Fibroblast of lung (primary cell): Measurements from ENCODE around the gene TMCC1. TPM values are rescaled to one million over a fixed set of nuclear protein-coding genes. Genes with fewer than 3 reads are reported as not detected.

ENCODE experiments used
- DNase-seq, 2 donors: peaks; one replicate each; pipeline versions ENCODE4 v3.0.0 to v3.0.0-alpha.2; 2010; ENCODE audit warnings: low read depth in 2 of 2
- H2AFZ ChIP-seq: 2 replicates; pipeline ENCODE4 v1.5.1; 2012; ENCODE audit warnings: low read length, control low read depth, inconsistent platforms
- H3K27ac ChIP-seq: 2 replicates; pipeline ENCODE4 v1.5.1; 2011; ENCODE audit warnings: low read length, control low read depth; ENCODE audit not compliant: insufficient read depth
- H3K27me3 ChIP-seq: 2 replicates; pipeline ENCODE4 v1.5.1; 2011; ENCODE audit warnings: mild to moderate bottlenecking, low read length; ENCODE audit not compliant: control insufficient read depth, insufficient read depth
- H3K36me3 ChIP-seq: 2 replicates; pipeline ENCODE4 v1.5.1; 2011; ENCODE audit warnings: low read length; ENCODE audit not compliant: control insufficient read depth, insufficient read depth
- H3K4me1 ChIP-seq: 2 replicates; pipeline ENCODE4 v1.5.1; 2011; ENCODE audit warnings: low read length; ENCODE audit not compliant: control insufficient read depth, insufficient read depth; ENCODE audit errors: extremely low read depth
- H3K4me2 ChIP-seq: 2 replicates; pipeline ENCODE4 v1.5.1; 2011; ENCODE audit warnings: low read length, control low read depth; ENCODE audit not compliant: insufficient read depth; ENCODE audit errors: extremely low read depth
- H3K4me3 ChIP-seq, 4 experiments: fragments of 200-600 bp in 1 of 4; sonication (generic) in 1 of 4; replicated peaks in 1 of 4; 2 replicates each; pipeline ENCODE4 v1.5.1; 2011 to 2016; ENCODE audit warnings: low read length in 4 of 4, low read depth in 3 of 4, mild to moderate bottlenecking in 3 of 4, control low read depth in 2 of 4, inconsistent platforms in 1 of 4, mixed read lengths in 1 of 4; ENCODE audit not compliant: insufficient read depth in 1 of 4; ENCODE audit errors: control extremely low read depth in 1 of 4
- H3K79me2 ChIP-seq: 2 replicates; pipeline ENCODE4 v1.5.1; 2012; ENCODE audit warnings: mild to moderate bottlenecking, low read length, inconsistent platforms; ENCODE audit not compliant: control insufficient read depth, insufficient read depth
- H3K9ac ChIP-seq: 2 replicates; pipeline ENCODE4 v1.5.1; 2011; ENCODE audit warnings: mild to moderate bottlenecking, low read length, control low read depth; ENCODE audit not compliant: insufficient read depth
- H3K9me3 ChIP-seq: 2 replicates; pipeline ENCODE4 v1.5.1; 2012; ENCODE audit warnings: low read depth, low read length; ENCODE audit not compliant: control insufficient read depth, insufficient read depth
- H4K20me1 ChIP-seq: 2 replicates; pipeline ENCODE4 v1.5.1; 2011; ENCODE audit warnings: low read length; ENCODE audit not compliant: control insufficient read depth, insufficient read depth; ENCODE audit errors: extremely low read depth
- EZH2 ChIP-seq: IDR thresholded peaks from 2 replicates; pipeline ENCODE4 v1.5.1; 2012; ENCODE audit warnings: low read length, control low read depth, mild to moderate bottlenecking; ENCODE audit errors: missing control alignments
- polyA plus RNA-seq, 2 donors: library from polyadenylated mRNA; depleted of rRNA in 1 of 2; stranded (reverse) in 1 of 2; unstranded in 1 of 2; fragments of >200 nt; gene quantifications; 2 replicates each; pipeline ENCODE4 v1.2.1, GENCODE V29; 2011 to 2012; ENCODE audit warnings: missing spikeins in 1 of 2
- total RNA-seq: library from RNA; depleted of rRNA; stranded (reverse); fragments of >200 nt; gene quantifications from 2 replicates; pipeline ENCODE4 v1.2.1, GENCODE V29; 2014
- TF ChIP-seq, protein P1 (sequence below), 2 donors: IDR thresholded peaks in 1 of 2; conservative IDR thresholded peaks in 1 of 2; 1 replicate in 1 of 2; 2 replicates in 1 of 2; pipeline ENCODE4 v1.5.1; 2011 to 2012; ENCODE audit warnings: low read length in 2 of 2, control low read depth in 1 of 2, inconsistent platforms in 1 of 2, low read depth in 1 of 2, mild to moderate bottlenecking in 1 of 2

TMCC1 gene
- total and polyA plus RNA-seq, 2 donors (not counting 1 experiment from before 2014, with no cell fraction given): 16.2 to 16.8 TPM

GRCh38 chr3:129623447-129624118, 269.9 kb downstream of the TMCC1 start:
- TF ChIP-seq EZH2: no peak
- TF ChIP-seq, protein P1, sequence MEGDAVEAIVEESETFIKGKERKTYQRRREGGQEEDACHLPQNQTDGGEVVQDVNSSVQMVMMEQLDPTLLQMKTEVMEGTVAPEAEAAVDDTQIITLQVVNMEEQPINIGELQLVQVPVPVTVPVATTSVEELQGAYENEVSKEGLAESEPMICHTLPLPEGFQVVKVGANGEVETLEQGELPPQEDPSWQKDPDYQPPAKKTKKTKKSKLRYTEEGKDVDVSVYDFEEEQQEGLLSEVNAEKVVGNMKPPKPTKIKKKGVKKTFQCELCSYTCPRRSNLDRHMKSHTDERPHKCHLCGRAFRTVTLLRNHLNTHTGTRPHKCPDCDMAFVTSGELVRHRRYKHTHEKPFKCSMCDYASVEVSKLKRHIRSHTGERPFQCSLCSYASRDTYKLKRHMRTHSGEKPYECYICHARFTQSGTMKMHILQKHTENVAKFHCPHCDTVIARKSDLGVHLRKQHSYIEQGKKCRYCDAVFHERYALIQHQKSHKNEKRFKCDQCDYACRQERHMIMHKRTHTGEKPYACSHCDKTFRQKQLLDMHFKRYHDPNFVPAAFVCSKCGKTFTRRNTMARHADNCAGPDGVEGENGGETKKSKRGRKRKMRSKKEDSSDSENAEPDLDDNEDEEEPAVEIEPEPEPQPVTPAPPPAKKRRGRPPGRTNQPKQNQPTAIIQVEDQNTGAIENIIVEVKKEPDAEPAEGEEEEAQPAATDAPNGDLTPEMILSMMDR (conservative IDR thresholded peaks at IDR 0.05 in 1 of 2, IDR thresholded peaks at IDR 0.05 in 1 of 2; ENCODE audit: low read depth in 1 of 2, low read length in 2 of 2): no peak
- H3K4me3 ChIP-seq: no peak overlapping the region
- H3K79me2 ChIP-seq: no peaks in the 10 kb centered on the region
- H3K4me1 ChIP-seq: peaks cover 28% of the 10 kb centered on the region
- no peak overlapping the region for H3K4me2 ChIP-seq
- no peak for DNase-seq
- no peaks in the 10 kb centered on the region for H3K36me3 ChIP-seq
- H3K27me3 ChIP-seq: no peaks in the 10 kb centered on the region
- no peak overlapping the region for H3K9ac ChIP-seq
- H3K27ac ChIP-seq: no peak overlapping the region
- no peak overlapping the region for H2AFZ ChIP-seq
- no peaks in the 10 kb centered on the region for H3K9me3 ChIP-seq
- H4K20me1 ChIP-seq: no peaks in the 10 kb centered on the region

DNA sequence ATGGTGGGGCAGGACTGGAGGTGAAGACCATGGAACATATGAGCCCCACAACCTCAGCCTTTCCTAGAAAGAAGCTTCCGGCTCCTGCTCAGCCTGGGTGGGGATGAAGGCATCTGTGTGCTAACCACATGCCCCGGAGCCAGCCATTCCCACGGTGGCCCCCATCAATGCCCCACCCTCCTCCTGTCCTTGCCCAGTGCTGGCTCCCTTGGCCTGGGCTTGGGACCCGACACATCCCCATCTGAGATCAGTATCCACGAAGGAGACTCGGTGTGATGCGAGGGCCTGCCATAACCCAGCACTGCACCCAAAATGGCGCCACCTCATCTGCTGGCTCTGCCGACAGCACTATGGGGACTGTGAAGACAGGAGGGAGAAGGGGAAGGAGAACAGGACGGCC, 270.6 kb downstream of the TMCC1 start:
- no peak for DNase-seq
- no peaks in the 10 kb centered on the region for H3K9me3 ChIP-seq
- no peak overlapping the region for H3K4me2 ChIP-seq
- no peak for TF ChIP-seq EZH2
- TF ChIP-seq, protein P1 (conservative IDR thresholded peaks at IDR 0.05 in 1 of 2, IDR thresholded peaks at IDR 0.05 in 1 of 2; ENCODE audit: low read depth in 1 of 2, low read length in 2 of 2): no peak
- H2AFZ ChIP-seq: no peak overlapping the region
- no peaks in the 10 kb centered on the region for H3K27me3 ChIP-seq
- no peaks in the 10 kb centered on the region for H3K36me3 ChIP-seq
- H3K27ac ChIP-seq: no peak overlapping the region
- no peak overlapping the region for H3K9ac ChIP-seq
- H4K20me1 ChIP-seq: no peaks in the 10 kb centered on the region
- no peaks in the 10 kb centered on the region for H3K79me2 ChIP-seq
- no peak overlapping the region for H3K4me3 ChIP-seq
- H3K4me1 ChIP-seq: peaks cover 28% of the 10 kb centered on the region

GRCh38 chr3:129622226-129622874, 271.2 kb downstream of the TMCC1 start:
- H3K4me2 ChIP-seq: no peak overlapping the region
- H3K9ac ChIP-seq: no peak overlapping the region
- H2AFZ ChIP-seq: no peak overlapping the region
- no peaks in the 10 kb centered on the region for H3K79me2 ChIP-seq
- peaks cover 28% of the 10 kb centered on the region for H3K4me1 ChIP-seq
- H4K20me1 ChIP-seq: no peaks in the 10 kb centered on the region
- no peak overlapping the region for H3K4me3 ChIP-seq
- DNase-seq: no peak
- H3K9me3 ChIP-seq: no peaks in the 10 kb centered on the region
- TF ChIP-seq, protein P1 (conservative IDR thresholded peaks at IDR 0.05 in 1 of 2, IDR thresholded peaks at IDR 0.05 in 1 of 2; ENCODE audit: low read depth in 1 of 2, low read length in 2 of 2): no peak
- TF ChIP-seq EZH2: no peak
- H3K27ac ChIP-seq: no peak overlapping the region
- H3K27me3 ChIP-seq: no peaks in the 10 kb centered on the region
- H3K36me3 ChIP-seq: no peaks in the 10 kb centered on the region
